HTR-8/SVneo (cell line): ENCODE measurements around the gene CHST6.
"Not testable (repeated sequence)": the region's sequence is repeated elsewhere in the genome, so short reads cannot be mapped to it uniquely, and the experiment has no call there.

Experiments
- DNase-seq: peaks from one replicate; pipeline ENCODE4 v3.0.0; 2011; ENCODE audit warnings: low spot score, mixed read lengths; ENCODE audit not compliant: insufficient read length
- FAIRE-seq: peaks from 2 replicates; lab custom pipeline; 2011; peaks lifted over from hg19 to GRCh38; lab: Jason Lieb, UNC

CHST6 gene

DNA sequence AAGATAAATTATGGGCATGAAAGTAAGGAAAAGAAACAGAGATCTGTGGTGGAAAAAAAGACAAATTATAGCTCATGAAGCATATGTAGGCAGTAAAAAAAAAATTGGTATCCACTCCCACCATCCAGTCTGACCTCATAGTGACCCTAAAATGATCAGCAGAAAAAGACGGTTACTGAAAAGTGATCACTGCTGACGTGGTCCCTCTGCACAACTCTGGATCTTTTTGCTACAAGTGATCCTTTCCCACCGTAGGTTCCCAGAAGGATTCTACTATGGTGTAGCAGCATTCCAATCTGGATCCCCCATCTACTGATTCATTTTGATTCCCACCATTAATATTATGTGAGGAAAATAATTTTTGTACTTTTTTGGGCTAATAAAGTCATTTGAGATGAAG, 10.9 kb upstream of the CHST6 start:
- no peak for FAIRE-seq

DNA sequence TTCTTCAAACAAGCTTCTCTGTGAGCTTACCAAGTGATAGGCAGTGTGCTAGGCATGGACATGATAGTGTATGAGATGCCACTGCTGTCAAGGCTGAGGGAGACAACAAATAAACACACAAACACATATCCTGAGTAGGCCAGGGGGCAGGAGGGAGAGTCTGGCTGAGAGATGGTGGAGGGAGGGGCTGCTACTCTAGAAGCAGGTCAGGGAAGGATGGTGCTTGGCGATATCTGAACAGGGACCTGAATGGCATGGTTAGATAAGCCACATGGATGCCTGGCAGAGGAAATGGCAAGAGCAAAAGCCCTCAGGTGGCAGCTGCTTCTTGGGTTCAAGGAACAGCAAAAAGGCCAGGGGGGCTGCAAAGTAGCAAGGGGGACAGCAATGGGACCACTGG, 8.6 kb upstream of the CHST6 start:
- no peak for FAIRE-seq

More for the DNA sequence above, 10.9 kb upstream of the CHST6 start:
- no peak for DNase-seq

DNA sequence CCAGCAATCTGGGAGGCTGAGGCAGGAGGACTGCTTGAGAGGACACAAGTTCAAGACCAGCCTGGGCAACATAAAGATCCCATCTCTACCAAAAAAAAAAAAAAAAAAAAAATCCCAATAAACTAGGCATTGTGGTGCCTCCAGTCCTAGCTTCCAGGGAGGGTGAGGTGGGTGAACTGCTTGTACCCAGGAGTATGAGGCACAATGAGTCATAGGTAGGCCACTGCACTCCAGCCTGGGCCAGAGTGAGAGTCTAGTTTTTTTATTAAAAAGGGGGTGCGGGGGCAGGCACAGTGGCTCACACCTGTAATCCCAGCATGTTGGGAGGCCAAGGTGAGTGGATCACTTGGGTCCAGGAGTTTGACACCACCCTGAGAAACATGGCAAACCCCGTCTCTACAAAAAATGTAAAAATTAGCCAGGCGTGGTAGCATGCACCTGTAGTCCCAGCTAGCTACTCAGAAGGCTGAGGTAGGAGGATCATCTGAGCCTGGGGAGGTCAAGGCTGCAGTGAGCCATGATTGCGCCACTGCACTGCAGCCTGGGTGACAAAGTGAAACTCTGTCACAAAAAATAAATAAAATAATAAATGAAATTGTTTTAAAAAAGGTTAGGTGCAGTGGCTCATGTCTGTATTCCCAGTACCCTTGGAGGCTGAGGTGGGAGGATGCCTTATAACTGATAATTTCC, 7.8 kb upstream of the CHST6 start:
- no peak for DNase-seq

More for the DNA sequence above, 8.6 kb upstream of the CHST6 start:
- no peak for DNase-seq

GRCh38 chr16:75501820-75502219, 6.6 kb upstream of the CHST6 start:
- FAIRE-seq, DNase-seq: not testable (repeated sequence)

More for the DNA sequence above, 7.8 kb upstream of the CHST6 start:
- no peak for FAIRE-seq

DNA sequence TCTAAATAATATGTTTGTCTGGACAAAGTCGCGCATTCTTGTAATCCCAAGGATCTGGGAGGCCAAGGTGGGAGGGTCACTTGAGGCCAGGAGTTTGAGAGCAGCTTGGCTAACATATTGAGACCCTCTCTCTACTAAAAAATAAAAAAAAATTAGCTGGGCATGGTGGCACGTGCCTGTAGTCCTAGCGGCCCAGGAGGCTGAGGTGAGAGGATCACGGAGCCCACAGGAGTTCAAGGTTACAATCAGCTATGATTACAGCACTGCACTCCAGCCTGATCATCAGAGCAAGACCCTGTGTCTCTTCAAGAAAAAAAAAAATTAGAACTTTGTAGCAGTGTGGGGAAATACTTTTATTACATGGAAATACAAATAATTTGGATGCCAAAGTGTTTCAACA, 6.1 kb upstream of the CHST6 start:
- DNase-seq: no peak
- no peak for FAIRE-seq

GRCh38 chr16:75498605-75499322, 3.5 kb upstream of the CHST6 start:
- not testable (repeated sequence) for DNase-seq
- peak; percentile 95 for FAIRE-seq

- FAIRE-seq: no peak
- DNase-seq: no peak
These were observed 2.3 kb upstream of the CHST6 start for GRCh38 chr16:75497558-75497957.

GRCh38 chr16:75494661-75495075, 573 bp downstream of the CHST6 start:
- DNase-seq (no peak), FAIRE-seq (no peak)

- DNase-seq (no peak), FAIRE-seq (no peak)
These were observed 1.1 kb downstream of the CHST6 start for GRCh38 chr16:75494184-75494583.

DNA sequence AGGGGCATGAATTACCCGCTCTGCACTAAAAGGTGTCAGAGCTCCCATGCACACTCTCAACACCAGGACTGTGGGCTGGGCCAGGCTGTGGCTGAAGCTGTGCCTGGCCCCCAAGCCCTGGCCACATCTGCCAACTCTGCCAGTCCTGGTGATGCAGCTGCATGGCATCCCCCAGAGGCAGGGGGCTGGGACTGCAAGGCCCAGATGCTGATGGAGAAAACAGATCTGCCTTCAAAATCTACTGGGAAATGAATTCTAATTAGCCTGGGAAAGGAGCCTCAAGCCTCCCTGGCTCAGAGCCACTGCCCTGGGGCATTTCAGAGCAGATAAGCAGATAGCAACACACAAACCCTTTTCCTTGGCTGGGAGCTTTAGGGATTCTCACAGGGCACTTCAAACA, 3.4 kb downstream of the CHST6 start:
- peak; percentile 53 for DNase-seq
- no peak for FAIRE-seq

- DNase-seq (no peak), FAIRE-seq (no peak)
These were observed 6.9 kb downstream of the CHST6 start for GRCh38 chr16:75488322-75488721.

- DNase-seq (no peak), FAIRE-seq (no peak)
These were observed 8.4 kb downstream of the CHST6 start for GRCh38 chr16:75486676-75487313.

GRCh38 chr16:75486014-75486675, 9.1 kb downstream of the CHST6 start:
- no peak for FAIRE-seq
- DNase-seq: no peak

DNA sequence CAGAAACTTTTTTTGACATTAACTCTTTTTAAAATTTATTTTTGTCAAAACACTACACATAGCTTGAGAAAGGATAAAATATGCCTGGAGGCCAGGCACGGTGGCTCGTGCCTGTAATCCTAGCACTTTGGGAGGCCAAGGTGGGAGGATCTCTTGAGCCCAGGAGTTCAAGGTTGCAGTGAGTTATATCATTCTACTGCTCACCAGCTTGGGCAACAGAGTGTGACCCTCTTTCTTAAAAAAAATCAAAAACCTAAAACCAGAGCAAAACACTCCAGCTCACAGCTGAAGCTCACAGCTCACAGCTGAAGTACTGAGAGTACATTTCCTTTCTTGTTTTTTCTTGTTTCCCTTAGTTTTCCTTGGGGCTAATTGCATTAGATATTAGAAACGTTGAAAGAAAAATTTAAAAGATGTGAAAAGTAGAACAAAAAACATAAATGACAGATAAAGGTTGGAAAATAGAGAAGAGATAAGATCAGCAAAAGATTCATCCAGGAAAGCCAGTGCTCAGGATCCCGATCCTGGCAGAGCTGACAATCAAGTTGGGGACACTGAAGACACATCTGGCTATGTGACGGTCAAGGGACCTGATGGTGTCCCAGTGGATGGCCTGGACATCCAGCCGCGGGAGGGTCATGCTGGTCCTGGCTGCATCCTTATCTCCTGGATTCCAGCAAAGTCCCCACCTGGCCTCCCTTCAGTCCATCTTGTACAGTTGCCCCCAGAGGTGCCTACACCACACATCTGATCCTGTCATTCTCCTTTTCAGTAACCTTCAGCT, 9.8 kb downstream of the CHST6 start:
- FAIRE-seq: no peak
- no peak for DNase-seq

- DNase-seq (peak; percentile 42), FAIRE-seq (no peak)
These were observed 12.0 kb downstream of the CHST6 start for GRCh38 chr16:75483222-75483621.

- FAIRE-seq: no peak
- DNase-seq: no peak
These were observed 12.6 kb downstream of the CHST6 start for GRCh38 chr16:75482434-75483205.

DNA sequence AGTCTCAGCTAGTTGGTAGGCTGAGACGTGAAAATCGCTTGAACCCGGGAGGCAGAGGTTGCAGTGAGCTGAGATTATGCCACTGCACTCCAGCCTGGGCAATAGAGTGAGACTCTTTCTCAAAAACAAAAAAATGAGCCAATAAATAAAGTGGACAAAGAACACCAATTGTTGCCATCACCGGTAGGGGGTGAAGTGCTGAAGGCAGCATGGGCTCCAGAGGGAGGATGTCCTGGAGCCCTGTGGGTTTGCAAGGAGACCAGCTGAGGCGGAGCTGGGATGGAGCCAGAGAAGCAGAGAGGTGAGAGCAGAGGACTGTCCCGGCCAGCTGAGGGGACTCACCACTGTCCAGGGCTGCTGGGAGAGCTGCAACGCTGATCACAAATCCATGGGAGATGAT, 13.8 kb downstream of the CHST6 start:
- DNase-seq: no peak
- FAIRE-seq: no peak

DNA sequence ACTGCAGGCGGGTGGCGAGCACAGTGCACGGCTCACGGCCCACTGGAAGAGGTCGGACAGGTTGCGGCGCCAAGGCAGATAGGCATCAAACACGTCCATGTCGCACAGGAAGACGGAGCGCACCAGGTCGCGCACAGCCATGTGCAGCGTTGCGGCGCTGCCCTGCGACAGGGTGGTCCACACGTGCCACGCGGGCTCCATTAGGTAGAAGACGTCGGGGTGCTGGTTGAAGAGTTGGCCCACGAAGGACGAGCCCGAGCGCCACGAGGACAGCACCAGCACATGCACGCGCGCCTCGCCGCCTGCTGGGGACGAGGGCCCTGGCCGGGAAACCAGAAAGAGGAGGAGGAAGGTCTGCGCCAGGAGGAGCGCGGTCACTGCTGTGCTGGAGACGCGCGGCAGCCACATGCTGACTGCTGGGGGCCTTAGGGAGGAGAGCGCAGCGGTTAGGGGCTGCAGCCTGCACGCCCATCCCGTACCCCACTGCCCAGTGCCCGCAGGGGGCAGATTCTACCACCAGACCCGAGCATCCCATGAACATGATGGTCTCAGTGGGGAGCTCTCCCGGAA, 15.7 kb downstream of the CHST6 start:
- FAIRE-seq: no peak

More for the DNA sequence above, 15.7 kb downstream of the CHST6 start:
- no peak for DNase-seq
